B cell (primary cell): ENCODE results near the gene SASH1. TPM values are rescaled to one million over a fixed set of nuclear protein-coding genes. Genes with fewer than 3 reads are reported as not detected.

Experiments used
- ATAC-seq: fragments of 200-7000 bp; cut with Tn5 transposase; one replicate; pipeline ENCODE4 v1.10.0; 2021; ENCODE audit warnings: low read depth, mild to moderate bottlenecking, moderate number of reproducible peaks, moderate library complexity
- CTCF ChIA-PET: fragments of 350-600 bp; sonication (Branson Sonifier 250); formaldehyde crosslinking; loops from one replicate; lab custom pipeline; 2021; ENCODE audit warnings: antibody characterized with exemption, inconsistent platforms; lab: Charles Lee
- POLR2A ChIA-PET: fragments of 350-600 bp; sonication (Branson Sonifier 250); formaldehyde crosslinking; loops from one replicate; lab custom pipeline; 2021; ENCODE audit warnings: antibody characterized with exemption; lab: Charles Lee
- DNase-seq: peaks from one replicate; pipeline ENCODE4 v3.0.0; 2013
- H2AFZ ChIP-seq: 2 replicates; pipeline ENCODE4 v1.6.1; 2012; ENCODE audit warnings: mild to moderate bottlenecking, low read depth, low read length; ENCODE audit not compliant: insufficient read depth, poor library complexity, severe bottlenecking
- H3K27ac ChIP-seq, 2 donors: 1 replicate in 1 of 2; 2 replicates in 1 of 2; pipeline ENCODE4 v1.5.1; 2012 to 2013; ENCODE audit warnings: low read length in 2 of 2, mild to moderate bottlenecking in 2 of 2, moderate library complexity in 1 of 2
- H3K27me3 ChIP-seq, 4 experiments: fragments of 200-600 bp in 1 of 4; sonication (generic) in 1 of 4; replicated peaks in 1 of 4; 1 replicate in 2 of 4; 2 replicates in 2 of 4; pipeline versions ENCODE4 v1.6.1 to v1.7.0; 2013 to 2016; ENCODE audit warnings: low read length in 3 of 4, mild to moderate bottlenecking in 2 of 4, mixed read lengths in 1 of 4, moderate library complexity in 1 of 4; ENCODE audit not compliant: insufficient read depth in 4 of 4, control insufficient read depth in 3 of 4; ENCODE audit errors: control extremely low read depth in 1 of 4
- H3K36me3 ChIP-seq, 2 experiments: replicated peaks in 1 of 2; 1 replicate in 1 of 2; 2 replicates in 1 of 2; pipeline versions ENCODE4 v1.6.1 to v1.7.1; 2013; ENCODE audit warnings: low read length in 1 of 2; ENCODE audit not compliant: insufficient read depth in 2 of 2, control insufficient read depth in 1 of 2; ENCODE audit errors: control extremely low read depth in 1 of 2, extremely low read depth in 1 of 2
- H3K4me1 ChIP-seq, 2 donors: fragments of 200-600 bp in 1 of 2; sonication (generic) in 1 of 2; 1 replicate in 1 of 2; 2 replicates in 1 of 2; pipeline versions ENCODE4 v1.5.1 to v1.6.1; 2013 to 2017; ENCODE audit warnings: low read length in 2 of 2; ENCODE audit not compliant: control insufficient read depth in 2 of 2, insufficient read depth in 2 of 2
- H3K4me2 ChIP-seq: replicated peaks from 2 replicates; pipeline ENCODE3; 2012; ENCODE audit warnings: mild to moderate bottlenecking, low read depth, low read length; ENCODE audit not compliant: poor library complexity, severe bottlenecking
- H3K4me3 ChIP-seq, 5 experiments: fragments of 200-600 bp in 1 of 5; sonication (generic) in 1 of 5; 1 replicate in 3 of 5; 2 replicates in 2 of 5; pipeline versions ENCODE4 v1.5.1 to v1.7.0; 2011 to 2016; ENCODE audit warnings: low read length in 4 of 5, mild to moderate bottlenecking in 4 of 5, low read depth in 2 of 5, control low read depth in 1 of 5, moderate library complexity in 1 of 5; ENCODE audit not compliant: insufficient read depth in 1 of 5; ENCODE audit errors: control extremely low read depth in 1 of 5, extremely low read depth in 1 of 5
- H3K79me2 ChIP-seq: fragments of 200-600 bp; sonication (generic); one replicate; pipeline ENCODE4 v1.6.0; 2016; ENCODE audit warnings: low read length; ENCODE audit not compliant: control insufficient read depth, insufficient read depth
- H3K9ac ChIP-seq: fragments of 200-600 bp; sonication (generic); 2 replicates; pipeline ENCODE4 v1.6.1; 2017; ENCODE audit warnings: mild to moderate bottlenecking, low read length, moderate library complexity
- H3K9me3 ChIP-seq, 3 donors: one replicate each; pipeline versions ENCODE4 v1.6.1 to v1.7.1; 2013; ENCODE audit warnings: low read length in 2 of 3; ENCODE audit not compliant: control insufficient read depth in 2 of 3, insufficient read depth in 1 of 3; ENCODE audit errors: control extremely low read depth in 1 of 3
- H4K20me1 ChIP-seq: 2 replicates; pipeline ENCODE4 v1.6.0; 2012; ENCODE audit warnings: mild to moderate bottlenecking, low read length; ENCODE audit not compliant: insufficient read depth, control insufficient read depth, poor library complexity, severe bottlenecking
- H3K27ac Mint-ChIP-seq: one replicate; pipeline ENCODE4 v1.8.0; 2021; ENCODE audit warnings: mixed read lengths
- H3K27me3 Mint-ChIP-seq: one replicate; pipeline ENCODE4 v1.8.0; 2021; ENCODE audit warnings: mixed read lengths
- H3K4me1 Mint-ChIP-seq: one replicate; pipeline ENCODE4 v1.8.0; 2021; ENCODE audit warnings: mixed read lengths
- H3K4me3 Mint-ChIP-seq: one replicate; pipeline ENCODE4 v1.8.0; 2021; ENCODE audit warnings: mixed read lengths
- H3K9me3 Mint-ChIP-seq: one replicate; pipeline ENCODE4 v1.8.0; 2022; ENCODE audit warnings: mixed read lengths; ENCODE audit not compliant: insufficient read depth
- CTCF ChIP-seq: fragments of 200-600 bp; IDR thresholded peaks from one replicate; pipeline ENCODE4 v1.8.0; 2022; ENCODE audit warnings: antibody characterized with exemption, mild to moderate bottlenecking
- EZH2 ChIP-seq: IDR thresholded peaks from 2 replicates; pipeline ENCODE4 v1.6.1; 2012; ENCODE audit warnings: borderline replicate concordance, low read depth, mild to moderate bottlenecking, moderate library complexity, low read length; ENCODE audit not compliant: insufficient read depth, poor library complexity, severe bottlenecking
- WGBS: methylation state at CpG from one replicate; pipeline ENCODE4 v1.1.5; 2013; ENCODE audit warnings: missing lambda C conversion rate; ENCODE audit not compliant: insufficient coverage; 5-methylcytosine and 5-hydroxymethylcytosine counted together
- intact Hi-C: fragments of 100-400 bp; cut with micrococcal nuclease; formaldehyde crosslinking; loops from one replicate; pipeline ENCODE4 v1.10.0; 2022
- polyA plus RNA-seq: library from polyadenylated mRNA; depleted of rRNA; stranded (reverse); fragments of >200 nt; gene quantifications from 2 replicates; pipeline ENCODE4 v1.2.3, GENCODE V29; 2012
- total RNA-seq, 2 donors: library from RNA; stranded (reverse); fragments of 120-200 nt in 1 of 2; gene quantifications; 1 replicate in 1 of 2; 2 replicates in 1 of 2; pipeline versions ENCODE4 v1.2.3 to v1.2.4, GENCODE V29; 2013 to 2022

SASH1 gene
- total and polyA plus RNA-seq, 2 donors (not counting 1 experiment from before 2014, with no cell fraction given) = 0.01 to 0.07 TPM

GRCh38 chr6:148509119-148509799, 166.6 kb downstream of the SASH1 start:
- H3K4me2 ChIP-seq = no peak overlapping the region
- peak overlapping the region; percentile 46 for H2AFZ ChIP-seq
- H3K4me1 ChIP-seq = peaks cover 0 to 5% of the 10 kb centered on the region in 2 donors
- no peak for TF ChIP-seq CTCF
- TF ChIP-seq EZH2 = no peak
- Mint-ChIP-seq H3K27ac (no peak overlapping the region), H3K4me1 (peaks cover 5% of the 10 kb centered on the region), H3K4me3 (peak overlapping the region; percentile 1), H3K27me3 (peaks cover 35% of the 10 kb centered on the region), H3K9me3 (no peaks in the 10 kb centered on the region)
- ChIA-PET CTCF (interaction anchor here (1.1 kb wide), 1 partner anchor 43 kb away, joined by 3 read pairs; no protein-coding TSS in a partner anchor), POLR2A (no interaction called here)
- H3K79me2 ChIP-seq = no peaks in the 10 kb centered on the region
- H4K20me1 ChIP-seq = no peaks in the 10 kb centered on the region
- DNase-seq (no peak), ATAC-seq (no peak)
- H3K36me3 ChIP-seq = no peaks in the 10 kb centered on the region
- WGBS = 82% methylated on average over 10 of the region's 14 CpGs
- H3K27ac ChIP-seq = no peak overlapping the region
- H3K9me3 ChIP-seq = no peaks in the 10 kb centered on the region
- no peak overlapping the region for H3K4me3 ChIP-seq
- peaks cover 0 to 22% (median 5%) of the 10 kb centered on the region in 4 experiments for H3K27me3 ChIP-seq
- intact Hi-C loops = no loop called here
- no peak overlapping the region for H3K9ac ChIP-seq
